ENCODE measurements around the gene CNGA1.

CNGA1 gene

GRCh38 chr4:47972181-47972580, 44.3 kb downstream of the CNGA1 start:
- Histone ChIP-seq H3K36me3 (ENCODE audit: control insufficient read depth, insufficient read depth, low read length) (no peaks in the 10 kb centered on the region), H3K27me3 (ENCODE audit: control insufficient read depth, insufficient read depth, low read length) (no peaks in the 10 kb centered on the region), H3K4me1 (ENCODE audit: control insufficient read depth, insufficient read depth, low read length) (no peaks in the 10 kb centered on the region), H3K27ac (ENCODE audit: low read depth, low read length) (no peak overlapping the region), H3K9ac (ENCODE audit: low read length) (no peak overlapping the region), H3K4me3 (ENCODE audit: low read depth, low read length) (no peak overlapping the region), H3K9me3 (ENCODE audit: control insufficient read depth, insufficient read depth, low read depth, low read length) (no peaks in the 10 kb centered on the region)

- H3K9me3 ChIP-seq (ENCODE audit: control insufficient read depth, insufficient read depth, low read depth, low read length): no peaks in the 10 kb centered on the region
- no peaks in the 10 kb centered on the region for H3K27me3 ChIP-seq (ENCODE audit: control insufficient read depth, insufficient read depth, low read length)
- H3K4me1 ChIP-seq (ENCODE audit: control insufficient read depth, insufficient read depth, low read length): no peaks in the 10 kb centered on the region
- H3K36me3 ChIP-seq (ENCODE audit: control insufficient read depth, insufficient read depth, low read length): no peaks in the 10 kb centered on the region
- H3K9ac ChIP-seq (ENCODE audit: low read length): no peak overlapping the region
- H3K4me3 ChIP-seq (ENCODE audit: low read depth, low read length): no peak overlapping the region
- H3K27ac ChIP-seq (ENCODE audit: low read depth, low read length): no peak overlapping the region
Observed at GRCh38 chr4:47968847-47969246, 47.6 kb downstream of the CNGA1 start.

GRCh38 chr4:47954677-47955076, 61.8 kb downstream of the CNGA1 start:
- Histone ChIP-seq H3K4me1 (ENCODE audit: control insufficient read depth, insufficient read depth, low read length) (0 out of 2 replicates have a peak, but pooled peaks cover 6% of the 10 kb centered on the region), H3K36me3 (ENCODE audit: control insufficient read depth, insufficient read depth, low read length) (no peaks in the 10 kb centered on the region), H3K9ac (ENCODE audit: low read length) (no peak overlapping the region), H3K9me3 (ENCODE audit: control insufficient read depth, insufficient read depth, low read depth, low read length) (no peaks in the 10 kb centered on the region), H3K27ac (ENCODE audit: low read depth, low read length) (no peak overlapping the region), H3K27me3 (ENCODE audit: control insufficient read depth, insufficient read depth, low read length) (no peaks in the 10 kb centered on the region), H3K4me3 (ENCODE audit: low read depth, low read length) (no peak overlapping the region)

- Histone ChIP-seq H3K36me3 (ENCODE audit: control insufficient read depth, insufficient read depth, low read length) (no peaks in the 10 kb centered on the region), H3K4me1 (ENCODE audit: control insufficient read depth, insufficient read depth, low read length) (0 out of 2 replicates have a peak, but pooled peaks cover 6% of the 10 kb centered on the region), H3K27me3 (ENCODE audit: control insufficient read depth, insufficient read depth, low read length) (no peaks in the 10 kb centered on the region), H3K9me3 (ENCODE audit: control insufficient read depth, insufficient read depth, low read depth, low read length) (no peaks in the 10 kb centered on the region), H3K9ac (ENCODE audit: low read length) (no peak overlapping the region), H3K4me3 (ENCODE audit: low read depth, low read length) (no peak overlapping the region), H3K27ac (ENCODE audit: low read depth, low read length) (no peak overlapping the region)
Observed at GRCh38 chr4:47954245-47954644, 62.2 kb downstream of the CNGA1 start.

GRCh38 chr4:47945930-47946726, 70.4 kb downstream of the CNGA1 start:
- Histone ChIP-seq H3K9me3 (ENCODE audit: control insufficient read depth, insufficient read depth, low read depth, low read length) (no peaks in the 10 kb centered on the region), H3K4me1 (ENCODE audit: control insufficient read depth, insufficient read depth, low read length) (peaks cover 5% of the 10 kb centered on the region; the same call in 1 of the 2 replicates), H3K4me3 (ENCODE audit: low read depth, low read length) (no peak overlapping the region), H3K36me3 (ENCODE audit: control insufficient read depth, insufficient read depth, low read length) (no peaks in the 10 kb centered on the region), H3K27ac (ENCODE audit: low read depth, low read length) (no peak overlapping the region), H3K27me3 (ENCODE audit: control insufficient read depth, insufficient read depth, low read length) (no peaks in the 10 kb centered on the region), H3K9ac (ENCODE audit: low read length) (no peak overlapping the region)

- no peaks in the 10 kb centered on the region for H3K27me3 ChIP-seq (ENCODE audit: control insufficient read depth, insufficient read depth, low read length)
- no peak overlapping the region for H3K4me3 ChIP-seq (ENCODE audit: low read depth, low read length)
- no peaks in the 10 kb centered on the region for H3K36me3 ChIP-seq (ENCODE audit: control insufficient read depth, insufficient read depth, low read length)
- no peak overlapping the region for H3K27ac ChIP-seq (ENCODE audit: low read depth, low read length)
- no peaks in the 10 kb centered on the region for H3K9me3 ChIP-seq (ENCODE audit: control insufficient read depth, insufficient read depth, low read depth, low read length)
- H3K9ac ChIP-seq (ENCODE audit: low read length): no peak overlapping the region
- peaks cover 5% of the 10 kb centered on the region; the same call in 1 of the 2 replicates for H3K4me1 ChIP-seq (ENCODE audit: control insufficient read depth, insufficient read depth, low read length)
Observed at GRCh38 chr4:47942081-47942819, 74.2 kb downstream of the CNGA1 start.

- no peaks in the 10 kb centered on the region for H3K27me3 ChIP-seq (ENCODE audit: control insufficient read depth, insufficient read depth, low read length)
- no peak overlapping the region for H3K9ac ChIP-seq (ENCODE audit: low read length)
- H3K9me3 ChIP-seq (ENCODE audit: control insufficient read depth, insufficient read depth, low read depth, low read length): no peaks in the 10 kb centered on the region
- no peaks in the 10 kb centered on the region for H3K36me3 ChIP-seq (ENCODE audit: control insufficient read depth, insufficient read depth, low read length)
- H3K4me1 ChIP-seq (ENCODE audit: control insufficient read depth, insufficient read depth, low read length): peaks cover 5% of the 10 kb centered on the region; the same call in 1 of the 2 replicates
- H3K4me3 ChIP-seq (ENCODE audit: low read depth, low read length): no peak overlapping the region
- no peak overlapping the region for H3K27ac ChIP-seq (ENCODE audit: low read depth, low read length)
Observed at GRCh38 chr4:47939456-47939855, 77.0 kb downstream of the CNGA1 start.

- Histone ChIP-seq H3K9me3 (ENCODE audit: control insufficient read depth, insufficient read depth, low read depth, low read length) (0 out of 2 replicates have a peak, but pooled peaks cover 5% of the 10 kb centered on the region), H3K36me3 (ENCODE audit: control insufficient read depth, insufficient read depth, low read length) (no peaks in the 10 kb centered on the region), H3K4me1 (ENCODE audit: control insufficient read depth, insufficient read depth, low read length) (no peaks in the 10 kb centered on the region), H3K27me3 (ENCODE audit: control insufficient read depth, insufficient read depth, low read length) (no peaks in the 10 kb centered on the region), H3K9ac (ENCODE audit: low read length) (no peak overlapping the region), H3K27ac (ENCODE audit: low read depth, low read length) (no peak overlapping the region), H3K4me3 (ENCODE audit: low read depth, low read length) (no peak overlapping the region)
Observed at GRCh38 chr4:47936336-47936735, 80.1 kb downstream of the CNGA1 start.

GRCh38 chr4:47933840-47934239, 82.6 kb downstream of the CNGA1 start:
- no peak overlapping the region for H3K9ac ChIP-seq (ENCODE audit: low read length)
- H3K36me3 ChIP-seq (ENCODE audit: control insufficient read depth, insufficient read depth, low read length): no peaks in the 10 kb centered on the region
- H3K4me3 ChIP-seq (ENCODE audit: low read depth, low read length): no peak overlapping the region
- H3K4me1 ChIP-seq (ENCODE audit: control insufficient read depth, insufficient read depth, low read length): no peaks in the 10 kb centered on the region
- H3K27ac ChIP-seq (ENCODE audit: low read depth, low read length): no peak overlapping the region
- no peaks in the 10 kb centered on the region for H3K27me3 ChIP-seq (ENCODE audit: control insufficient read depth, insufficient read depth, low read length)
- 0 out of 2 replicates have a peak, but pooled peaks cover 5% of the 10 kb centered on the region for H3K9me3 ChIP-seq (ENCODE audit: control insufficient read depth, insufficient read depth, low read depth, low read length)

GRCh38 chr4:47930971-47931804, 85.3 kb downstream of the CNGA1 start:
- Histone ChIP-seq H3K27ac (ENCODE audit: low read depth, low read length) (no peak overlapping the region), H3K4me1 (ENCODE audit: control insufficient read depth, insufficient read depth, low read length) (no peaks in the 10 kb centered on the region), H3K36me3 (ENCODE audit: control insufficient read depth, insufficient read depth, low read length) (no peaks in the 10 kb centered on the region), H3K27me3 (ENCODE audit: control insufficient read depth, insufficient read depth, low read length) (no peaks in the 10 kb centered on the region), H3K4me3 (ENCODE audit: low read depth, low read length) (no peak overlapping the region), H3K9ac (ENCODE audit: low read length) (no peak overlapping the region), H3K9me3 (ENCODE audit: control insufficient read depth, insufficient read depth, low read depth, low read length) (0 out of 2 replicates have a peak, but pooled peaks cover 5% of the 10 kb centered on the region)
